ENCODE results near the gene SYNDIG1.

GRCh38 chr20:24580006-24580405 is 110.6 kb downstream of the SYNDIG1 start:
- TF ChIP-seq CTCF (IDR thresholded peaks at IDR 0.05) (no peak), POLR2A (IDR thresholded peaks at IDR 0.05) (no peak)

Data from lower leg skin (tissue), 3 donors.